SH-SY5Y (cell line): ENCODE results near the gene MAPK14.

Source experiments
- GATA2 ChIP-seq: IDR thresholded peaks from 2 replicates; pipeline ENCODE4 v1.6.1; 2011; ENCODE audit warnings: mild to moderate bottlenecking, low read depth, low read length
- GATA3 ChIP-seq: IDR thresholded peaks from 2 replicates; pipeline ENCODE4 v1.6.1; 2011; ENCODE audit warnings: low read depth, mild to moderate bottlenecking, low read length, moderate library complexity

The MAPK14 gene

GRCh38 chr6:36054956-36055355 is 27.3 kb downstream of the MAPK14 start:
- TF ChIP-seq GATA2 (no peak), GATA3 (no peak)

DNA sequence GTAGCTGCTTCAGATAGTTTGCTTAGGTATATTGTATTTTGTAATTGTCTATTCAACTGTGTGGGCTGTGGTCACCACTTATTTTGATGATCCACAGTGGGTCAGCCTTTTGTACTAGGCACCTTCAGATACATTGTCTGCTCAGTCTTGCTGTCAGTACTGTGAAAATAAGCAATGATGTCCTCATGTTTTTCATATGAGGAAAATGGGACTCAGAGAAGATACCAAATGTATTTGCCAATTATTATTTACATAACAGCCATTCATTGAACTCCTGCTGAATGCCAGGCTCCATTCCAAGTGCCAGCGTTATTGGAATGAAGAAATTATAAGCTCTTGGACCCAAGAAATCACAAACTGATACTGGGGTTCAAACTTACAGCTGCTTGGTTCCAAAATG is 28.6 kb downstream of the MAPK14 start:
- no peak for TF ChIP-seq GATA3
- no peak for TF ChIP-seq GATA2

DNA sequence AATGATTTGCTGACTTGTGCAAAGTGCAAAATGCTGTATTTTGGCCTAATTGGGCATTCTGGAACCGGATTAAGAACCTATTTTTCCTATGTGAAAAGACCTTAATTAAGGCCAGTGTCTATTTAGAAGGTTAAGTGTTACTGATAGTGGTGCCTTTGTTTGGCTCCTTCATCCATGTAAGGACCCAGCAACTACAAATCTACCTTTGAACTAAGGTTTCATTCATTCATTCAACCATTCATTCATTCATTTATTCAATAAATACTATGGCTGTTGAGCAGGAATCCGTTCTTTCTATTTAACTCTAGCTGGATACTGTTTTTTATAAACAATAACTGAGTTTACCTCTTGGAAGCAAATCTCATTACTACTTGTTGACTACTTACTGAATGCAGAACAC is 33.6 kb downstream of the MAPK14 start:
- no peak for TF ChIP-seq GATA2
- no peak for TF ChIP-seq GATA3

- TF ChIP-seq GATA2: no peak
- no peak for TF ChIP-seq GATA3
These were observed 34.6 kb downstream of the MAPK14 start for GRCh38 chr6:36062247-36062646.

DNA sequence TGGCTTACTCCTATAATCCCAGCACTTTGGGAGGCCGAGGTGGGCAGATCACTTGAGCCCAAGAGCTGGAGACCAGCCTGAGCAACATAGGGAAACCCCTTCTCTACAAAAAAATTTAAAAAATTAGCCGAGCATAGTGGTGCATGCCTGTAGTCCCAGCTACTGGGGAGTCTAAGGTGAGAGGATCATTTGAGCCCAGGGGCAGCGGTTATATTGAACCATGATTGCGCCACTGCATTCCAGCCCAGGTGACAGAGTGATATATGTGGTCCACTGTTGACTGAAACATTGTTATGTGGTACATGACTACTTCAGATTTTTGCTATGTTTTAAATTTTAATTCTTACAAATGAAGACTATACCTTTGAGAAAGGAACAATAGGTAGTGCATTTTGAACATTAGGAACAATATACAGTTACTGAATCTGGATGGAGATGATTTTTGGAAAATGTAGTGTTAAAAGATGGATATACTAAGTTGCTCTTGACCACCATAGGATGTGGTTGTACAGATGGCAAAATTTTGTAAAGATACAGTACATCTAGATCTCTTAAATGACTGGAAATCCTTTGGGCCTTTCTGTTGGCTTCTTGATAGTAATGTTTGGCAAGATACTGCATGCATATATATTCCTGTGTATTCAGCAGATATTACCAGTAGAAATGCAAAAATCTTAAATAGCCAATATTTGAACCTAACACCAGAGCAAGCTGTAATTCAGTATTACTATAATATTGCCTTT is 35.9 kb downstream of the MAPK14 start:
- TF ChIP-seq GATA2: no peak
- no peak for TF ChIP-seq GATA3

GRCh38 chr6:36064770-36065396 is 37.3 kb downstream of the MAPK14 start:
- no peak for TF ChIP-seq GATA3
- TF ChIP-seq GATA2: no peak

GRCh38 chr6:36065916-36066315 is 38.3 kb downstream of the MAPK14 start:
- TF ChIP-seq GATA2 (no peak), GATA3 (no peak)

DNA sequence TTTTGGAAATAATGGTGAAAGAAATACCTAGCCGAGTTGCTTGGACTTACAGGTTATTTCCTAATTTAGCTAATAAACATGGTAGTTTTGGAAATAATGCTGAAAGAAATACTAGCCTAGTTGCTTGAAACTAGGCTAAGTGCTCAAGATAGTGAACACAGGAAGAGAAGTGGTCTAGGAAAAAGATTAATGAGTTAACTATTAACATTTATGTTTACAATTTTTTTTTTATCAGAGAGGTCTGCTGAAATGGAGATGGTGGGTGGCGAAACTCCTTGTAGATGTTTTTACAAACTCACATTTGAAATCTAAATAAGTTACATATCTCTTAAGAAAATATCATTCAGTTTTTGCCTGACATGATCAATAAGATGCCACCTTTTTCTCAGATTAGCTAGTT is 39.2 kb downstream of the MAPK14 start:
- TF ChIP-seq GATA3: no peak
- no peak for TF ChIP-seq GATA2

DNA sequence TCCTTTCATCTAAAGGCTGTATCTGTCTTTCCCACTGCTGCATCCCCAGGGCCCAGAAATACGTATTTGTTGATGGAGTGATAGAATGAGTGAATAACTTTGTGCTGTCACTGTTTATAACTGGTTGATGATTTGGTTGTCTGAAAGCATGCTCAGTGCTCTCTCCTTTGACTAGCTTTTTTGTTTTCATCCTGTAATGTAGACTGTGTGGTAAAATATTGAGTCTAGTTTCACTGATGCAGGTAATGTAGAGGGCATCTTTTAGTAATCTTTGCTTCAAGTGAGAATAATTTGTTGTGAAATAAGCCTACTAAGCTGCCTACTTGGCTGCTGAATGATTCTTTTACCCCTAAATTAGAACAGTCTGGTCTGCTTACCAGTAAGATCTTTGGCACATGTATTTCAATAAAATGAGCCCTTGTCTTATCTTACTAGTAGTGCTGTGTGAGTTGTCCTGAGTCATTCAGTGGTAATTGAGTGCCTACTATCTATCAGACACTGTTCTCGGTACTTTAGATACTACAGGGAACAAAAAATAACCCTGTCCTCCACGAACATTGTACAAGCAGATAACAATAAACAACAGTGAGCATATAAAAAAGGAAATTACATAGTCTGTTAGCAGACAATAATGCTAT is 39.9 kb downstream of the MAPK14 start:
- no peak for TF ChIP-seq GATA2
- no peak for TF ChIP-seq GATA3

GRCh38 chr6:36068012-36068392 is 40.4 kb downstream of the MAPK14 start:
- TF ChIP-seq GATA2: no peak
- no peak for TF ChIP-seq GATA3

- no peak for TF ChIP-seq GATA2
- no peak for TF ChIP-seq GATA3
These were observed 41.0 kb downstream of the MAPK14 start for GRCh38 chr6:36068586-36068985.

DNA sequence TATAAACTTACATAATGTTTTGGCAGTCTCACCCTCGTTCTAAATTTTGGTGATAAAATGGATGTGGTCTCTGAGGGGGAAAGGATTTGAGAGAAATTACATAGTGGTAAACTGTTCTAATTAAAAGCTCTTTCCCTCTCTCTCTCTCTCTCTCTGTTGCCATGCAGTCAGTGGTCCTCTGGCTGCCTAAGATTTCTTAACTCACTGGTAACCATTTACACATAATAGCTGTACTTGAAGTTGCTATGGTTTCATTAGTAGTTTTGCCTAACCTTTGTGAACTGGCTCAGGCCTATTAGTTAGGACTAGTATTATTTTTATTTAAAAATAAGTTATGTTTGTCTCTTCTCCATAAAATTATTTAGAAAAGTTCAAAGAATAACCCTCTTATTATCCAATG is 42.0 kb downstream of the MAPK14 start:
- TF ChIP-seq GATA3 (no peak), GATA2 (no peak)

DNA sequence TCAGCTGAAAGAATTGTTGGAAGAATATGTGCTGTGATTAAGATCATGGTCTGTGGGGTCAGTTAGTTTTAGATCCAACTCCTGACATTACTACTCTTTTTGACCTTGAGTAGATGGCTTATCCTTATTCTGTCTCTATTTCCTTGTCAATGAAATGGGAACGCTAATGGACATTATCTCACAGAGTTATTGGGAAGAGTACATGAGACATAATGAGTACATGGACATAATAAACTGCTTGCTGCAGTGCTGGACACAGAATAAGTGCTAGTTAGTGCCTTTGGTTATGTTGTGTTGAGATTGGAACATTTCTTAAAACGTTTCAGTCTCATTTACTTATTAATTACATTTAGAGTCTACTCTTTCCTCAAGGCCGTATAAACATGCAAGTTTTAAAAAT is 42.6 kb downstream of the MAPK14 start:
- TF ChIP-seq GATA2: no peak

- TF ChIP-seq GATA2 (no peak), GATA3 (no peak)
These were observed 43.7 kb downstream of the MAPK14 start for GRCh38 chr6:36071281-36071680.

GRCh38 chr6:36071714-36072113 is 44.1 kb downstream of the MAPK14 start:
- no peak for TF ChIP-seq GATA2
- no peak for TF ChIP-seq GATA3
